Activated T-cell treated with anti-CD3 and anti-CD28 coated beads, Interleukin-2, amount 50 U/mL, for 4 hours (primary cell): ENCODE data around the gene NAV2. TPM values are rescaled to one million over a fixed set of nuclear protein-coding genes. Genes with fewer than 3 reads are reported as not detected.
"Not testable (repeated sequence)": the region's sequence is repeated elsewhere in the genome, so short reads cannot be mapped to it uniquely, and the experiment has no call there.

ENCODE experiments used
- ATAC-seq, 2 donors: fragments of 200-7000 bp; cut with Tn5 transposase; one replicate each; pipeline ENCODE4 v1.10.0; 2021
- DNase-seq: peaks from one replicate; pipeline ENCODE4 v3.0.0-alpha.2; 2020
- H3K27me3 Mint-ChIP-seq: one replicate; pipeline ENCODE4 v1.8.0; 2021; ENCODE audit warnings: low read depth, mixed read lengths
- H3K36me3 Mint-ChIP-seq: one replicate; pipeline ENCODE4 v1.8.0; 2022; ENCODE audit warnings: mixed read lengths; ENCODE audit not compliant: insufficient read depth
- H3K4me1 Mint-ChIP-seq: one replicate; pipeline ENCODE4 v1.8.0; 2021; ENCODE audit warnings: low read depth, mixed read lengths
- H3K4me3 Mint-ChIP-seq: one replicate; pipeline ENCODE4 v1.8.0; 2021; ENCODE audit warnings: mild to moderate bottlenecking, moderate library complexity, mixed read lengths
- H3K9me3 Mint-ChIP-seq: one replicate; pipeline ENCODE4 v1.8.0; 2021; ENCODE audit warnings: mixed read lengths
- total RNA-seq, 3 donors: library from RNA; stranded (reverse); gene quantifications; one replicate each; pipeline ENCODE4 v1.2.1, GENCODE V29; 2021

NAV2 gene
- total RNA-seq, 3 donors from 2014 or later: 0.08 to 0.60 (median 0.35) TPM

DNA sequence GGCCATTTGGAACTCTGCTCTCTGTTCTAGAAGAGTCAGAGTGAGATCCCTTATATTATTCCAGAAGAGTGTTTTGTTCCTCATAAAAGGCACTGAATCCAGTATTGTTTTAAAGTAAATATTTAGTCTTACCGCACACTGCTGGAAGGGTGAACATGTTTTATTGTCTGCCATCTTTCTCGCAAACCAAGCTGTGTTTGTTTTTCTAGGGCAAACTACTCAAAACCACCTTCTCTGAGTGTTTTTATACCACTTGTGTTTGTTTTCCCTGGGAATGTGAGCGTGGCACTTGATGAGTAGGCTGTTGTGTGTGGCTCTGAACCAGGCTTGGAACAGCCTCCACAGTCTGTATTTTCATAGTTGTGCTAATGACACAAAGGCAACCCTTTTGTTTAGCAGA lies 357.8 kb downstream of the NAV2 start:
- DNase-seq (no peak), ATAC-seq (no peak)
- no peaks in the 10 kb centered on the region for H3K36me3 Mint-ChIP-seq
- no peaks in the 10 kb centered on the region for H3K27me3 Mint-ChIP-seq
- H3K4me1 Mint-ChIP-seq: no peaks in the 10 kb centered on the region
- H3K4me3 Mint-ChIP-seq: no peak overlapping the region
- H3K9me3 Mint-ChIP-seq: no peaks in the 10 kb centered on the region

GRCh38 chr11:20075627-20076026 lies 363.0 kb downstream of the NAV2 start:
- no peaks in the 10 kb centered on the region for H3K36me3 Mint-ChIP-seq
- H3K27me3 Mint-ChIP-seq: peaks cover 9% of the 10 kb centered on the region
- H3K4me3 Mint-ChIP-seq: no peak overlapping the region
- no peaks in the 10 kb centered on the region for H3K9me3 Mint-ChIP-seq
- DNase-seq (no peak), ATAC-seq (no peak)
- no peaks in the 10 kb centered on the region for H3K4me1 Mint-ChIP-seq

DNA sequence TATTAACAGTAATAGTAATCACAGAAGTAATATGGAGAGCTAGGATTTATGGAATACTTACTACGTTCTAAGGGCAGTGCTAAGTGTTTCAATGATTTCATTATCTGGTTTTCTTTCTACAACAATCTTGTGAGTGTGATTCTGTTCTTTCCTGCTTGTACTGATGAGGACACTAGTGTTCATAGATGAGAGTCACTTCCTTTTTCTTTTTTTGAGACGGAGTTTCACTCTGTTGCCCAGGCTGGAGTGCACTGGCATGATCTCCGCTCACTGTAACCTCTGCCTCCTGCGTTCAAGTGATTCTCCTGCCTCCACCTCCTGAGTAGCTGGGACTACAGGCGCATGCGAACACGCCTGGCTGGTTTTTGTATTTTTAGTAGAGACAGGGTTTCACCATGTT lies 366.2 kb downstream of the NAV2 start:
- Mint-ChIP-seq H3K27me3 (peaks cover 13% of the 10 kb centered on the region), H3K4me3 (no peak overlapping the region), H3K36me3 (no peaks in the 10 kb centered on the region), H3K4me1 (peaks cover 2% of the 10 kb centered on the region), H3K9me3 (no peaks in the 10 kb centered on the region)
- DNase-seq (no peak), ATAC-seq (no peak)

DNA sequence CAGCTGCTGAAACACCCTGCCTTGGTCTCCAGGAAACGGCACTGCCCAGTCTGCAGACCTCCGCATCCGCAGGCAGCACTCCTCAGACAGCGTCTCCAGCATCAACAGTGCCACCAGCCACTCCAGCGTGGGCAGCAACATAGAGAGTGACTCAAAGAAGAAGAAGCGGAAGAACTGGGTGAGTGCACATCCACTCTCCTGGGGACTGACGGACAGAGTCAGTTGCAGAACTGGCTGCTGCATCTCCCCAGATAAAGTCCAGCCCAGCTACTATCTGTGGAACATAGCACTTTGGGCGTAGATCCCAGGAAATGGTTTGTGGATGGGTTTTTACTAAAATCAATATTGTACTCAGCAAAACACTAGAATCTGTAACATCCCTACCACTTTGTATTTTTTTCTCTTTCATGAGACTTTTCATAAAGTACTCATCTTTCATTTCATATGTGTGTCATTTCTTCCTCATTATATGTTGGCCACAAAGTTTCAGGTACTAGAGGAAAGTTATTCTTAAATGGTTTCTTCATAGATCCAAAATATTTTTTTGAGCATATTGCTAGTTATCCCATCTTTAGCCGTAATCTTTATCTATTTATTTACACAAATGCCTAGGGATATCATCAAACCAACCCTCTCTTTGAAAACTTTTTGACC lies 367.5 kb downstream of the NAV2 start:
- Mint-ChIP-seq H3K4me1 (peaks cover 2% of the 10 kb centered on the region), H3K4me3 (no peak overlapping the region), H3K36me3 (no peaks in the 10 kb centered on the region), H3K9me3 (no peaks in the 10 kb centered on the region), H3K27me3 (peaks cover 13% of the 10 kb centered on the region)
- ATAC-seq: no peak
- no peak for DNase-seq

DNA sequence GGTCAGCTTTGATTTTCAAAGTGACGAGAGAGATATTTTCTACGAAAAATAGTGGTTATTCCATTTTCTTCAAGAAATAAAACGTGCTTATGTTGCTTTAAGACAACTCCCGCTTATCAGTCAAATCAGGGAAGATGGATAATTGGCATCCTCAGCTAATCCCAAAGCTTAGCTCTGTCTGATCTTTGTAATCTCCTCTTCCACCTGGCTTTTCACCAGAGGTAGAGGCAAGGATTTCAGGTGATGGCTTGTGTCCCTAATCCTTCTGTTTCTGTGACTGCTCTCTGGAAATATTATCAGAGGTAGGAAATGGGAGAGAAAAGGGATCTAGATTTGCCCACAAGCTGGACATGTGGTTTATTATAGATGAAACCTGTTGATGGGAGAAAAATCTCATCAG lies 368.7 kb downstream of the NAV2 start:
- Mint-ChIP-seq H3K27me3 (peaks cover 8% of the 10 kb centered on the region), H3K9me3 (no peaks in the 10 kb centered on the region), H3K36me3 (no peaks in the 10 kb centered on the region), H3K4me1 (peaks cover 2% of the 10 kb centered on the region), H3K4me3 (no peak overlapping the region)
- no peak for DNase-seq
- ATAC-seq: no peak

GRCh38 chr11:20083877-20084276 lies 371.2 kb downstream of the NAV2 start:
- ATAC-seq, H3K4me3 Mint-ChIP-seq, H3K9me3 Mint-ChIP-seq, H3K27me3 Mint-ChIP-seq, DNase-seq, H3K4me1 Mint-ChIP-seq, H3K36me3 Mint-ChIP-seq: not testable (repeated sequence)

DNA sequence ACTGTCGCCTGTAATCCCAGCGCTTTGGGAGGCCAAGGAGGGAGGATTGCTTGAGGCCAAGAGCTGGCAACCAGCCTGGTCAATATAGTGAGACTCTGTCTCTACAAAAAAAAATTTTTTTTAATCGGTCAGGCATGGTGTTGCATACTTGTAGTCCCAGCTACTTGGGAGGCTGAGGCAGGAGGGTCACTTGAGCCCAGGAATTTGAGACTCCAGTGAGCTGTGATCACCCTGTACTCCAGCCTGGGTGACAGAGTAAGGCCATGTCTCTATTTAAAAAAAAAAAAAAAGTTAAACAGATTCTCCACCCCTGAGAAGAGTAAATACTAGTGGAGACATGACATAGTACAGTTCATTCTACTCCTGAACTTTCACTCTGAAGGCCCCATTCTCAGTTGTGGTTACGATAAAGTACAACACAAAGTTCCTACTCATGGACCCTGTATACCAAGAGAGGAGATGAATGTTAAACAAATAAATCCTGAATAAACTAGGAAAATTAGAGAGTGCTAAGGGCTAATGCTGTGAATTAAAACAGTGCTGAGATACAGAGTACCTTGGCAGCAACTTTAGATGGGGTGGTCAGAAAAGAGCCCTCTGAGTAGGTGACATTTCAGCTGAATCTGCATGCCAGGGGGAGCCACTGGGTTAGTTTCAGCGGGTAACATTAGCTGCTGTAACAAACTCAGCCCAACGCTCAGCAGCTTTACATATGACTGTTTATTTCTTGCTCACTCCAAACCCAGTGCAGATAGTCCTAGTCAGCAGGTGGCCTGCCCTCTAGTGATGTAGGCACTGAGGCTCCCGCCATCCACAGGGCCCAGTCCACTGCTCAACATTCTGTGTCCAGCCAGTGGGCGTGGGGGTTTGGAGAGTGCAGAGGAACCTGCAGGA lies 372.5 kb downstream of the NAV2 start:
- DNase-seq: no peak
- no peak overlapping the region for H3K4me3 Mint-ChIP-seq
- H3K36me3 Mint-ChIP-seq: no peaks in the 10 kb centered on the region
- H3K9me3 Mint-ChIP-seq: no peaks in the 10 kb centered on the region
- peaks cover 15% of the 10 kb centered on the region for H3K4me1 Mint-ChIP-seq
- ATAC-seq: no peak
- peaks cover 5% of the 10 kb centered on the region for H3K27me3 Mint-ChIP-seq

GRCh38 chr11:20085918-20086317 lies 373.3 kb downstream of the NAV2 start:
- no peak overlapping the region for H3K4me3 Mint-ChIP-seq
- no peak for ATAC-seq
- peaks cover 15% of the 10 kb centered on the region for H3K4me1 Mint-ChIP-seq
- no peaks in the 10 kb centered on the region for H3K36me3 Mint-ChIP-seq
- no peak for DNase-seq
- H3K9me3 Mint-ChIP-seq: no peaks in the 10 kb centered on the region
- H3K27me3 Mint-ChIP-seq: peaks cover 5% of the 10 kb centered on the region

- no peaks in the 10 kb centered on the region for H3K36me3 Mint-ChIP-seq
- no peak overlapping the region for H3K4me3 Mint-ChIP-seq
Observed at GRCh38 chr11:20087118-20087521, 374.5 kb downstream of the NAV2 start.

DNA sequence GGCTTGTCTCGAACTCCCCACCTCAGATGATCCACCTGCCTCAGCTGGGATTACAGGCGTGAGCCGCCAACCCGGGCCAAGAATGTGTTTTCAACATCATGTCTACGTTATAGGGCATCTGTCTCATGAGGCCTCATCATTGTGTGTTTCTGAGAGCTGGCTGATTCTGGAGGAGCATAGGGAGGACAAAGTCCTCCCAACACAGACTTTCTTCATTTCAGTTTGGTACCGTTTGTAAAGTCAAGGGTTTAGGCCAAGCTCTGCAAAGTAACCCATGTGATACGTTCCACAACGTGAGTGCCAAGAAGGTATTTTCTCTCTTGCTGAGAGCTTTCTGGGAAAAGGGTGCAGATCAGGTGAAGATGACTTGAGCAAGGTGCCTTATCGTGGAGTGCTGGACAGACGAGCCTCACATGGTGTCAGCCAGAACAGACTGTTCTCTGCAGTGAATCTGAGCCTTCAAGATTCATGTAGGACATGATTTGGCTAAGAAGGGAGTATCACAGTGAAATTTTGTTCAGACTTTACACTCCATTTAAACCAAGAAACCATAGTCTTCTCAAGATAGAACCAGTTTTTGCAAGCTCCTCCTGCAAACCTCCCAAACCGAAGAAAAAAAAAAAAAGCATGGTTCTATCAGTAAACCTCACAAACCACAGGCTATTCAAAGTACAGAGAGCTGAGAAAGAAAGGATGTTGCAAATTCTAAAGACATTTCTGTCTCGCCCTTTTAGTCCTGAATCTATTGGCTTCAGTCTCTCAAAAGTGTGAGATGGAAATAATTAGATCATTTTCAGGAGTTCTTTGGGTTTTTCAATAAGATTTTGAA lies 376.0 kb downstream of the NAV2 start:
- Mint-ChIP-seq H3K36me3 (peaks cover 2% of the 10 kb centered on the region), H3K4me1 (peaks cover 15% of the 10 kb centered on the region), H3K4me3 (no peak overlapping the region), H3K9me3 (no peaks in the 10 kb centered on the region), H3K27me3 (no peaks in the 10 kb centered on the region)
- no peak for ATAC-seq
- no peak for DNase-seq

More at GRCh38 chr11:20087118-20087521, 374.5 kb downstream of the NAV2 start:
- DNase-seq (no peak), ATAC-seq (no peak)
- Mint-ChIP-seq H3K4me1 (peaks cover 15% of the 10 kb centered on the region), H3K27me3 (peaks cover 5% of the 10 kb centered on the region), H3K9me3 (no peaks in the 10 kb centered on the region)

DNA sequence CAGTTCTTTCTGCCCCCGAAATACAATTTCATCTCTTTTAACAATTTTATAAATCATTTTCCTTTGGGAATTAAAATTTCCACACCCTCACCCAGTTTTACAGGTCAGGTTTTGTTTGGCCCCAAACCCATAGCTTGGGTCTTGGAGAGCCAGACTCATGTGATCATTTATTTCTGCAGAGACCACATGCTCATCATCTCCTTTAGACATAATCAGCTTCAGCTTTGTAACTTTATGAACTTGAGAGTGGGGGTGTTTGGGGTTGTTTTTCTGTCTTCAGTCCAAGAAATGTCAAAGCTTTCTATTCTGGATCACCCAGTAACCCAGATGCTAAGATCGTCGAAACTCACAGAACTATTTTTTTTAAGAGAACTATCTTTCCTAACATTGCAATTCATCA lies 376.7 kb downstream of the NAV2 start:
- Mint-ChIP-seq H3K4me1 (peaks cover 13% of the 10 kb centered on the region), H3K36me3 (peaks cover 2% of the 10 kb centered on the region), H3K9me3 (no peaks in the 10 kb centered on the region), H3K27me3 (no peaks in the 10 kb centered on the region), H3K4me3 (no peak overlapping the region)
- DNase-seq (no peak), ATAC-seq (no peak)

GRCh38 chr11:20089796-20090653 lies 377.4 kb downstream of the NAV2 start:
- Mint-ChIP-seq H3K9me3 (no peaks in the 10 kb centered on the region), H3K36me3 (peaks cover 2% of the 10 kb centered on the region), H3K4me1 (peaks cover 13% of the 10 kb centered on the region), H3K27me3 (no peaks in the 10 kb centered on the region), H3K4me3 (no peak overlapping the region)
- ATAC-seq (no peak), DNase-seq (no peak)

DNA sequence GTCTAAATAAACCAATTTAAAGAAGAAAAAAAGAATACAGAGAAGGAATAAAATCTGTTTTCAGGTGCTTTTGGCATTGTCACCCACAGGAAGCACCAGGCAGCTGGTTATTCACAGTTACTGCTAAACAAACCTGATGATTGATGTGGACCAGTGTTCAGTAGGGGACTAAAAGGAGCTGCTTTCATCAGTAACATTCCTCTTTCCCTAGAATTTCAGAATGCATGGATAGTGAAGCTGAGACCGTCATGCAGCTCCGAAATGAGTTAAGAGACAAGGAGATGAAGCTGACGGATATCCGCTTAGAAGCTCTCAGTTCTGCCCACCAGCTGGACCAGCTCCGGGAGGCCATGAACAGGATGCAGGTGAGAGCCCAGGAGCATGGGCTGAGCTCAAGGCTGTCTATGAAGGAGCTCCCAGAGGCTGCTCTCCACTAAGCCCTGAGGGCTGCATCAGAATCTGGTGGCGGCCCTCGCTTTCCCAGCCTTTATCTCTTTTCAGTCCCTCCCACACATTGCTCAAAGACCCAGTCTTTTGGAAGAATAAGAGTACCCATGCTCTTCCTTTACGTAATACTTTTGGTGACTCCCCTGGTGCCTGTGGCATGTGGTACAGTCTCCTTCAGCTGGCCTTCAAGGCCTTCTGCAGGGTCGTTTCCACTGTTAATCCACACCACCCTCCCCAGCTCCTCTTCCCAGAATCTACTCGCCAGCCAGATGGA lies 378.2 kb downstream of the NAV2 start:
- Mint-ChIP-seq H3K4me3 (no peak overlapping the region), H3K27me3 (no peaks in the 10 kb centered on the region), H3K4me1 (peaks cover 13% of the 10 kb centered on the region), H3K36me3 (peaks cover 2% of the 10 kb centered on the region), H3K9me3 (no peaks in the 10 kb centered on the region)
- ATAC-seq (no peak), DNase-seq (no peak)
